ENCODE measurements around the gene MPP2. TPM values are rescaled to one million over a fixed set of nuclear protein-coding genes. Genes with fewer than 3 reads are reported as not detected.

The MPP2 gene
- total and polyA plus RNA-seq, 2 of the 13 experiments (the other 11 are each of a cell fraction or from before 2014, with no cell fraction given) = 0.20 to 1.7 TPM

GRCh38 chr17:43950554-43950953 lies 43.2 kb upstream of the MPP2 start:
- peaks cover 14% of the 10 kb centered on the region for H3K4me1 ChIP-seq (ENCODE audit: insufficient read depth, low read length)
- H3K27ac ChIP-seq (ENCODE audit: extremely low read length, insufficient read depth, low read length) = no peak overlapping the region
- H2AFZ ChIP-seq (ENCODE audit: low read length) = no peak overlapping the region
- intact Hi-C loops (cut with micrococcal nuclease; ENCODE audit: unreplicated experiment) (no loop called here), in situ Hi-C loops (cut with HindIII; ENCODE audit: extremely low pct_ligation_motif_present, low pct_unique_long_range_greater_than_20kb) (no loop called here)
- ChIA-PET POLR2A (no interaction called here), CTCF (ENCODE audit: low intra/inter-chr PET ratio, low total read pairs) (no interaction called here)
- no peaks in the 10 kb centered on the region for H4K20me1 ChIP-seq (ENCODE audit: insufficient read depth, low read length)
- no peak overlapping the region for H3K4me2 ChIP-seq (ENCODE audit: low read depth, low read length)
- FAIRE-seq (no peak), ATAC-seq (no peak), DNase-seq (ENCODE audit: low spot score) (no peak)
- 0% methylated on average over 2 of the region's 2 CpGs for WGBS (ENCODE audit: low lambda C conversion rate)
- H3K9ac ChIP-seq (ENCODE audit: insufficient read depth, low read depth, low read length) = no peak overlapping the region
- no peak for TF ChIP-seq ZNF33B (CRISPR knock-in tag; IDR thresholded peaks at IDR 0.05)
- no peak for TF ChIP-seq NFIB (CRISPR knock-in tag; IDR thresholded peaks at IDR 0.05; ENCODE audit: borderline replicate concordance)
- no peak for TF ChIP-seq GFI1 (CRISPR knock-in tag; IDR thresholded peaks at IDR 0.05; ENCODE audit: borderline replicate concordance)
- no peak for TF ChIP-seq ZBTB44 (CRISPR knock-in tag; IDR thresholded peaks at IDR 0.05)
- TF ChIP-seq, protein P1, sequence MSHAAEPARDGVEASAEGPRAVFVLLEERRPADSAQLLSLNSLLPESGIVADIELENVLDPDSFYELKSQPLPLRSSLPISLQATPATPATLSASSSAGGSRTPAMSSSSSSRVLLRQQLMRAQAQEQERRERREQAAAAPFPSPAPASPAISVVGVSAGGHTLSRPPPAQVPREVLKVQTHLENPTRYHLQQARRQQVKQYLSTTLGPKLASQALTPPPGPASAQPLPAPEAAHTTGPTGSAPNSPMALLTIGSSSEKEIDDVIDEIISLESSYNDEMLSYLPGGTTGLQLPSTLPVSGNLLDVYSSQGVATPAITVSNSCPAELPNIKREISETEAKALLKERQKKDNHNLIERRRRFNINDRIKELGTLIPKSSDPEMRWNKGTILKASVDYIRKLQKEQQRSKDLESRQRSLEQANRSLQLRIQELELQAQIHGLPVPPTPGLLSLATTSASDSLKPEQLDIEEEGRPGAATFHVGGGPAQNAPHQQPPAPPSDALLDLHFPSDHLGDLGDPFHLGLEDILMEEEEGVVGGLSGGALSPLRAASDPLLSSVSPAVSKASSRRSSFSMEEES (CRISPR knock-in tag; IDR thresholded peaks at IDR 0.05) = no peak
- no peak for TF ChIP-seq HOXA9 (CRISPR knock-in tag; IDR thresholded peaks at IDR 0.05; ENCODE audit: borderline replicate concordance)
- no peak for TF ChIP-seq SALL2 (CRISPR knock-in tag; IDR thresholded peaks at IDR 0.05)
- no peak for TF ChIP-seq HNRNPH1 (optimal IDR thresholded peaks at IDR 0.05; ENCODE audit: low read depth, low read length)
- TF ChIP-seq ZNF138 (CRISPR knock-in tag; IDR thresholded peaks at IDR 0.05; ENCODE audit: low read depth) = no peak
- TF ChIP-seq MTA1 (CRISPR knock-in tag; IDR thresholded peaks at IDR 0.05; ENCODE audit: borderline replicate concordance) = no peak
- TF ChIP-seq ZBTB1 (CRISPR knock-in tag; IDR thresholded peaks at IDR 0.05; ENCODE audit: borderline replicate concordance) = no peak
- no peaks in the 10 kb centered on the region for H3K36me3 ChIP-seq (replicated peaks in 1 of 2; ENCODE audit: control insufficient read depth in 1 of 2, insufficient read depth in 2 of 2, low read length in 2 of 2)
- no peaks in the 10 kb centered on the region for H3K79me2 ChIP-seq (ENCODE audit: insufficient read depth, low read length)
- no peak overlapping the region for H3K4me3 ChIP-seq (replicated peaks in 1 of 3; ENCODE audit: insufficient read depth in 1 of 3, low read depth in 2 of 3, low read length in 3 of 3)
- no peaks in the 10 kb centered on the region for H3K9me3 ChIP-seq (ENCODE audit: low read length)
- peaks cover 30 to 92% of the 10 kb centered on the region in 2 experiments for H3K27me3 ChIP-seq (ENCODE audit: control insufficient read depth in 1 of 2, insufficient read depth in 2 of 2, low read length in 2 of 2)
- no TSS peak for BruUV-seq (replicated peaks)

Data from HepG2 (cell line).